Measurements from ENCODE around the gene NUP153. TPM values are rescaled to one million over a fixed set of nuclear protein-coding genes. Genes with fewer than 3 reads are reported as not detected.

The NUP153 gene
- total and polyA plus RNA-seq, 2 donors (not counting 1 experiment from before 2014, with no cell fraction given) = 17.9 to 70.5 TPM

- POLR2A ChIA-PET = interaction anchor here (1.7 kb wide), 1 partner anchor 10 kb away, joined by 22 read pairs; no protein-coding TSS in a partner anchor
- WGBS (ENCODE audit: insufficient coverage) = no CpG with 5 or more reads among the region's 4 CpGs
- H3K9me3 Mint-ChIP-seq (ENCODE audit: insufficient read depth) = no peaks in the 10 kb centered on the region
- H3K27ac Mint-ChIP-seq = no peak overlapping the region
- H3K79me2 ChIP-seq (ENCODE audit: control insufficient read depth, insufficient read depth, low read length) = peaks cover 100% of the 10 kb centered on the region
- H3K4me1 Mint-ChIP-seq = peaks cover 56% of the 10 kb centered on the region
- peaks cover 98% of the 10 kb centered on the region for H4K20me1 ChIP-seq (ENCODE audit: control insufficient read depth, insufficient read depth, low read length, poor library complexity, severe bottlenecking)
- no peak overlapping the region for H3K27ac ChIP-seq (ENCODE audit: low read length in 2 of 2)
- H3K9ac ChIP-seq (ENCODE audit: low read length) = no peak overlapping the region
- intact Hi-C loops (cut with micrococcal nuclease) = no loop called here
- H3K9me3 ChIP-seq (ENCODE audit: control extremely low read depth in 1 of 3, control insufficient read depth in 2 of 3, insufficient read depth in 1 of 3, low read length in 2 of 3) = no peaks in the 10 kb centered on the region
- DNase-seq (no peak), ATAC-seq (ENCODE audit: low read depth) (no peak)
- H3K27me3 Mint-ChIP-seq = no peaks in the 10 kb centered on the region
- H3K4me3 Mint-ChIP-seq = no peak overlapping the region
- H3K4me2 ChIP-seq (replicated peaks; ENCODE audit: low read depth, low read length, poor library complexity, severe bottlenecking) = no peak overlapping the region
- CTCF ChIA-PET = interaction anchor here (5.3 kb wide), 1 partner anchor 10 kb away, joined by 35 read pairs; no protein-coding TSS in a partner anchor
- peaks cover 16 to 17% of the 10 kb centered on the region in 2 donors for H3K4me1 ChIP-seq (ENCODE audit: control insufficient read depth in 2 of 2, insufficient read depth in 2 of 2, low read length in 2 of 2)
- H3K27me3 ChIP-seq (replicated peaks in 1 of 4; ENCODE audit: control extremely low read depth in 1 of 4, control insufficient read depth in 3 of 4, insufficient read depth in 4 of 4, low read length in 3 of 4) = no peaks in the 10 kb centered on the region
- no peak overlapping the region for H3K4me3 ChIP-seq (ENCODE audit: control extremely low read depth in 1 of 5, extremely low read depth in 1 of 5, insufficient read depth in 1 of 5, low read depth in 2 of 5, low read length in 4 of 5)
- no peak for TF ChIP-seq EZH2 (IDR thresholded peaks at IDR 0.05; ENCODE audit: borderline replicate concordance, insufficient read depth, low read depth, low read length, poor library complexity, severe bottlenecking)
- TF ChIP-seq, protein P1, sequence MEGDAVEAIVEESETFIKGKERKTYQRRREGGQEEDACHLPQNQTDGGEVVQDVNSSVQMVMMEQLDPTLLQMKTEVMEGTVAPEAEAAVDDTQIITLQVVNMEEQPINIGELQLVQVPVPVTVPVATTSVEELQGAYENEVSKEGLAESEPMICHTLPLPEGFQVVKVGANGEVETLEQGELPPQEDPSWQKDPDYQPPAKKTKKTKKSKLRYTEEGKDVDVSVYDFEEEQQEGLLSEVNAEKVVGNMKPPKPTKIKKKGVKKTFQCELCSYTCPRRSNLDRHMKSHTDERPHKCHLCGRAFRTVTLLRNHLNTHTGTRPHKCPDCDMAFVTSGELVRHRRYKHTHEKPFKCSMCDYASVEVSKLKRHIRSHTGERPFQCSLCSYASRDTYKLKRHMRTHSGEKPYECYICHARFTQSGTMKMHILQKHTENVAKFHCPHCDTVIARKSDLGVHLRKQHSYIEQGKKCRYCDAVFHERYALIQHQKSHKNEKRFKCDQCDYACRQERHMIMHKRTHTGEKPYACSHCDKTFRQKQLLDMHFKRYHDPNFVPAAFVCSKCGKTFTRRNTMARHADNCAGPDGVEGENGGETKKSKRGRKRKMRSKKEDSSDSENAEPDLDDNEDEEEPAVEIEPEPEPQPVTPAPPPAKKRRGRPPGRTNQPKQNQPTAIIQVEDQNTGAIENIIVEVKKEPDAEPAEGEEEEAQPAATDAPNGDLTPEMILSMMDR (IDR thresholded peaks at IDR 0.05) = no peak
- no peak overlapping the region for H2AFZ ChIP-seq (ENCODE audit: insufficient read depth, low read depth, low read length, poor library complexity, severe bottlenecking)
- peaks cover 2 to 9% of the 10 kb centered on the region in 2 experiments for H3K36me3 ChIP-seq (replicated peaks in 1 of 2; ENCODE audit: control extremely low read depth in 1 of 2, control insufficient read depth in 1 of 2, extremely low read depth in 1 of 2, insufficient read depth in 2 of 2, low read length in 1 of 2)
These were observed 14.7 kb downstream of the NUP153 start for GRCh38 chr6:17691925-17692538.

- Histone ChIP-seq H3K27ac (ENCODE audit: low read length in 2 of 2) (no peak overlapping the region), H3K36me3 (replicated peaks in 1 of 2; ENCODE audit: control extremely low read depth in 1 of 2, control insufficient read depth in 1 of 2, extremely low read depth in 1 of 2, insufficient read depth in 2 of 2, low read length in 1 of 2) (peaks cover 9 to 30% of the 10 kb centered on the region in 2 experiments), H3K79me2 (ENCODE audit: control insufficient read depth, insufficient read depth, low read length) (peaks cover 96% of the 10 kb centered on the region), H3K9ac (ENCODE audit: low read length) (no peak overlapping the region), H3K4me2 (replicated peaks; ENCODE audit: low read depth, low read length, poor library complexity, severe bottlenecking) (no peak overlapping the region), H3K27me3 (replicated peaks in 1 of 4; ENCODE audit: control extremely low read depth in 1 of 4, control insufficient read depth in 3 of 4, insufficient read depth in 4 of 4, low read length in 3 of 4) (no peaks in the 10 kb centered on the region), H3K4me3 (ENCODE audit: control extremely low read depth in 1 of 5, extremely low read depth in 1 of 5, insufficient read depth in 1 of 5, low read depth in 2 of 5, low read length in 4 of 5) (no peak overlapping the region), H4K20me1 (ENCODE audit: control insufficient read depth, insufficient read depth, low read length, poor library complexity, severe bottlenecking) (peaks cover 91% of the 10 kb centered on the region), H3K4me1 (ENCODE audit: control insufficient read depth in 2 of 2, insufficient read depth in 2 of 2, low read length in 2 of 2) (peaks cover 15 to 17% of the 10 kb centered on the region in 2 donors), H2AFZ (ENCODE audit: insufficient read depth, low read depth, low read length, poor library complexity, severe bottlenecking) (no peak overlapping the region), H3K9me3 (ENCODE audit: control extremely low read depth in 1 of 3, control insufficient read depth in 2 of 3, insufficient read depth in 1 of 3, low read length in 2 of 3) (no peaks in the 10 kb centered on the region)
- H3K27ac Mint-ChIP-seq = no peak overlapping the region
- TF ChIP-seq, protein P1 (IDR thresholded peaks at IDR 0.05) = no peak
- no peak for TF ChIP-seq EZH2 (IDR thresholded peaks at IDR 0.05; ENCODE audit: borderline replicate concordance, insufficient read depth, low read depth, low read length, poor library complexity, severe bottlenecking)
- WGBS (ENCODE audit: insufficient coverage) = 100% methylated on average over 2 of the region's 2 CpGs
- CTCF ChIA-PET = interaction anchor here (1.0 to 1.4 kb wide), 2 partner anchors 10 to 18 kb away, joined by 3 read pairs; partner anchors contain the start of gene NUP153
- intact Hi-C loops (cut with micrococcal nuclease) = loop anchor here (2.0 kb wide), 1 partner anchor 18 kb away; the partner anchor contains the start of gene NUP153
- H3K4me3 Mint-ChIP-seq = no peak overlapping the region
- no peaks in the 10 kb centered on the region for H3K9me3 Mint-ChIP-seq (ENCODE audit: insufficient read depth)
- peaks cover 46% of the 10 kb centered on the region for H3K4me1 Mint-ChIP-seq
- H3K27me3 Mint-ChIP-seq = no peaks in the 10 kb centered on the region
- no peak for DNase-seq
- POLR2A ChIA-PET = no interaction called here
- ATAC-seq (ENCODE audit: low read depth) = no peak
These were observed 18.2 kb downstream of the NUP153 start for GRCh38 chr6:17688481-17688880.
